BJ (cell line): ENCODE measurements around the gene LAMA4. TPM values are rescaled to one million over a fixed set of nuclear protein-coding genes. Genes with fewer than 3 reads are reported as not detected.
"Not testable (repeated sequence)": the region's sequence is repeated elsewhere in the genome, so short reads cannot be mapped to it uniquely, and the experiment has no call there.

Experiments used
- CTCF ChIA-PET: fragments of 350-600 bp; formaldehyde crosslinking; extraction: SDS; loops from one replicate; lab custom pipeline; 2021; ENCODE audit warnings: antibody characterized with exemption, inconsistent platforms; lab: Yijun Ruan, JAX
- POLR2A ChIA-PET: fragments of 300-600 bp; sonication (Branson Sonifier 250); formaldehyde crosslinking; extraction: SDS; loops from one replicate; lab custom pipeline; 2021; ENCODE audit warnings: antibody characterized with exemption; lab: Charles Lee
- DNase-seq: peaks from one replicate; pipeline ENCODE4 v3.0.0-alpha.2; 2011; ENCODE audit warnings: low read depth
- H3K27me3 ChIP-seq: 2 replicates; pipeline ENCODE4 v1.6.0; 2011; ENCODE audit warnings: low read length; ENCODE audit not compliant: control insufficient read depth, insufficient read depth
- H3K36me3 ChIP-seq: 2 replicates; pipeline ENCODE4 v1.5.1; 2011; ENCODE audit warnings: low read length; ENCODE audit not compliant: control insufficient read depth, insufficient read depth
- H3K4me3 ChIP-seq: 2 replicates; pipeline ENCODE4 v1.5.1; 2011; ENCODE audit warnings: low read depth, mild to moderate bottlenecking, control low read depth, low read length
- polyA plus RNA-seq: library from polyadenylated mRNA; depleted of rRNA; stranded (reverse); fragments of >200 nt; gene quantifications from 2 replicates; pipeline ENCODE4 v1.2.3, GENCODE V29; 2011
- TF ChIP-seq, protein P1 (sequence below): IDR thresholded peaks from 2 replicates; pipeline ENCODE4 v1.5.1; 2011; ENCODE audit warnings: low read depth, mild to moderate bottlenecking, control low read depth, inconsistent platforms, low read length, moderate library complexity; ENCODE audit not compliant: insufficient read depth

LAMA4 gene
- polyA plus RNA-seq, 1 experiment: 301 TPM

GRCh38 chr6:112113431-112113830, 140.9 kb downstream of the LAMA4 start:
- Histone ChIP-seq H3K27me3 (no peaks in the 10 kb centered on the region), H3K4me3 (no peak overlapping the region), H3K36me3 (peaks cover 17% of the 10 kb centered on the region)
- CTCF ChIA-PET: interaction anchor here (1.0 kb wide), 1 partner anchor 64 kb away, joined by 3 read pairs; no protein-coding TSS in a partner anchor
- POLR2A ChIA-PET: no interaction called here
- DNase-seq: no peak
- TF ChIP-seq, protein P1, sequence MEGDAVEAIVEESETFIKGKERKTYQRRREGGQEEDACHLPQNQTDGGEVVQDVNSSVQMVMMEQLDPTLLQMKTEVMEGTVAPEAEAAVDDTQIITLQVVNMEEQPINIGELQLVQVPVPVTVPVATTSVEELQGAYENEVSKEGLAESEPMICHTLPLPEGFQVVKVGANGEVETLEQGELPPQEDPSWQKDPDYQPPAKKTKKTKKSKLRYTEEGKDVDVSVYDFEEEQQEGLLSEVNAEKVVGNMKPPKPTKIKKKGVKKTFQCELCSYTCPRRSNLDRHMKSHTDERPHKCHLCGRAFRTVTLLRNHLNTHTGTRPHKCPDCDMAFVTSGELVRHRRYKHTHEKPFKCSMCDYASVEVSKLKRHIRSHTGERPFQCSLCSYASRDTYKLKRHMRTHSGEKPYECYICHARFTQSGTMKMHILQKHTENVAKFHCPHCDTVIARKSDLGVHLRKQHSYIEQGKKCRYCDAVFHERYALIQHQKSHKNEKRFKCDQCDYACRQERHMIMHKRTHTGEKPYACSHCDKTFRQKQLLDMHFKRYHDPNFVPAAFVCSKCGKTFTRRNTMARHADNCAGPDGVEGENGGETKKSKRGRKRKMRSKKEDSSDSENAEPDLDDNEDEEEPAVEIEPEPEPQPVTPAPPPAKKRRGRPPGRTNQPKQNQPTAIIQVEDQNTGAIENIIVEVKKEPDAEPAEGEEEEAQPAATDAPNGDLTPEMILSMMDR: no peak

DNA sequence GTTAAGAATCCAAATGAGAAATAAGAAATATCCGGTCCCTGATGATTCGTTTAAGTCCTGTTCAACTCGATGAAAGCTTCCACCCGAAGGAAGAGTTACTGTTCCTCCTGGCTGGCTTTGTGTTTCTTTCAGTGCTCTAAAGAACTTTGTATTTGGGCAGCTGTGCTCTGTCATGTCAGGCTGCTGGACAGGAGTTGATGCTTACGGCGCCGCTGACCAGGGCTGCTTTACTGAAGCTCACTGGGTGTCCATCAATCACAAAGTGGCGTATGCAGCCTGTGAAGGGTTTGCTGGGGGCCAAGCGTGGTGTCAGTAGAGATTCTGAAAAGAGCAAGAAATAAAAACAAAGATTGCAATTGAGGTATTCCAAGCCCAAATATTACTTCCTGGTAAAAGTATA, 145.1 kb downstream of the LAMA4 start:
- ChIA-PET CTCF (interaction anchor here (1.2 kb wide), 1 partner anchor 22 kb away, joined by 4 read pairs; the partner anchor contains the start of genes FAM229B and TUBE1), POLR2A (no interaction called here)
- DNase-seq: no peak
- TF ChIP-seq, protein P1: no peak
- Histone ChIP-seq H3K27me3 (no peaks in the 10 kb centered on the region), H3K36me3 (peaks cover 23% of the 10 kb centered on the region), H3K4me3 (no peak overlapping the region)

GRCh38 chr6:112106562-112106961, 147.8 kb downstream of the LAMA4 start:
- H3K27me3 ChIP-seq: no peaks in the 10 kb centered on the region
- H3K4me3 ChIP-seq: no peak overlapping the region
- POLR2A ChIA-PET: no interaction called here
- TF ChIP-seq, protein P1: no peak
- no peak for DNase-seq
- CTCF ChIA-PET: no interaction called here
- H3K36me3 ChIP-seq: peaks cover 15% of the 10 kb centered on the region

DNA sequence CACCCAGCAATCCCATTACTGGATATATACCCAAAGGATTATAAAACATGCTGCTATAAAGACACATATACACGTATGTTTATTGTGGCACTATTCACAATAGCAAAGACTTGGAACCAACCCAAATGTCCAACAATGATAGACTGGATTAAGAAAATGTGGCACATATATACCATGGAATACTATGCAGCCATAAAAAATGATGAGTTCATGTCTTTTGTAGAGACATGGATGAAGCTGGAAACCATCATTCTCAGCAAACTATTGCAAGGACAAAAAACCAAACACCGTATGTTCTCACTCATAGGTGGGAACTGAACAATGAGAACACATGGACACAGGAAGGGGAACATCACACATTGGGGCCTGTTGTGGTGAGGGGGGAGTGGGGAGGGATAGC, 148.3 kb downstream of the LAMA4 start:
- H3K4me3 ChIP-seq, H3K27me3 ChIP-seq, POLR2A ChIA-PET, CTCF ChIA-PET, DNase-seq: not testable (repeated sequence)
- peaks cover 14% of the 10 kb centered on the region for H3K36me3 ChIP-seq

GRCh38 chr6:112100561-112100960, 153.8 kb downstream of the LAMA4 start:
- DNase-seq: no peak
- no peaks in the 10 kb centered on the region for H3K27me3 ChIP-seq
- ChIA-PET POLR2A (no interaction called here), CTCF (interaction anchor here (1.0 to 1.7 kb wide), 2 partner anchors 18 to 23 kb away, joined by 3 read pairs; no protein-coding TSS in a partner anchor)
- TF ChIP-seq, protein P1: no peak
- H3K4me3 ChIP-seq: no peak overlapping the region
- H3K36me3 ChIP-seq: no peaks in the 10 kb centered on the region

DNA sequence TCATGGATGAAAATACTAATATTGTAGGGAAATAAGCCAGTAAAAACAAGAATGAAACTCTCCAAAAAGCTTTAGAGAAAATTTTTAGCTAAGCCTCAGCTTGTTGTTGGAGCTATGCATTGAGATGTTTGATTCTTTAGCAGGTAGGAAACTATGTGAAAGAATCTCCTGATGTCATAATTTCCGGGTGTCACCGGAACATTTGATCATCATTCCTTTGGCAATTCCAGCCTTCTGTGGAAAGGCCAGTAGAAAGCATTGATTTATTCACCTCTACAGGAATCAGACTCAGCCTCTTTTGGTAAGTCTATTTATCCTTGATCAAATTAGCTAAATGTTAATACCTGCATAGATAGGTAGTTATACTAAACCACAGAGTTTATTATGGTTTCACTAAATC, 157.5 kb downstream of the LAMA4 start:
- TF ChIP-seq, protein P1: no peak
- no peak overlapping the region for H3K4me3 ChIP-seq
- H3K27me3 ChIP-seq: no peaks in the 10 kb centered on the region
- ChIA-PET CTCF (no interaction called here), POLR2A (no interaction called here)
- no peak for DNase-seq
- H3K36me3 ChIP-seq: no peaks in the 10 kb centered on the region
